ENCODE data around the gene NCCRP1. TPM values are rescaled to one million over a fixed set of nuclear protein-coding genes. Genes with fewer than 3 reads are reported as not detected.

NCCRP1 gene
- total RNA-seq, result not detected in 2 replicates

DNA sequence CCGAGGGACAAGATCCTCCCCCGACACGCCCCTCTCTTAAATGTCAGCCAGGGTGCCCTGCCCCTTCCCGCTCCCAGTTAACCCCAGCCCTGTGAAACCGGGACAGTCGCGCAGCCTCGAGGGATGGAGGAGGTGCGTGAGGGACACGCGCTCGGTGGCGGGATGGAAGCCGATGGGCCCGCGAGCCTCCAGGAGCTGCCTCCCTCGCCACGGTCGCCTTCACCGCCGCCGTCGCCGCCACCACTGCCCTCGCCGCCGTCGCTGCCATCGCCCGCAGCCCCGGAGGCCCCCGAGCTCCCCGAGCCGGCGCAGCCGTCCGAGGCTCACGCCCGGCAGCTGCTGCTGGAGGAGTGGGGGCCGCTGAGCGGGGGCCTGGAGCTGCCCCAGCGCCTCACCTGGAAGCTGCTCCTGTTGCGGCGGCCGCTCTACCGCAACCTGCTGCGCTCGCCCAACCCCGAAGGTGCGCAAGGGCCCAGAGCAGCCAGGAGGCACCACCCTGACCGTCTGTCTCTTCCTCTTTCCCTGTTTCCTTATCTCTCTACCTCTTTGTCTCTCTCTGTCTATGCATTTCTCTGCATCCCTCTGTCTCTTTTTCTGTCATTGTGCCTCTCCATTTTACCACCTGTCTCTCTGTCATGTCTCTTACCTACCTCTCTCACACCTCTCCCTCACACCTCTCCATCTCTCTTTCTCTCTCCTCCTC is at the start of gene NCCRP1:
TSS of gene NCCRP1 (plus strand) at position 105 of the 703 bp plus-strand sequence. CDS start at position 124, 19 bp downstream.

GRCh38 chr19:39203372-39204341 is 6.9 kb downstream of the NCCRP1 start, which contains the start of gene SYCN:
TSS of gene SYCN (minus strand) at chr19:39204263. CDS start at chr19:39204254, 9 bp downstream.

GRCh38 chr19:39244410-39245100 is 47.8 kb downstream of the NCCRP1 start, which contains the start of gene IFNL3:
TSS of gene IFNL3 (minus strand) at chr19:39245006. CDS start at chr19:39244967, 39 bp downstream.

DNA sequence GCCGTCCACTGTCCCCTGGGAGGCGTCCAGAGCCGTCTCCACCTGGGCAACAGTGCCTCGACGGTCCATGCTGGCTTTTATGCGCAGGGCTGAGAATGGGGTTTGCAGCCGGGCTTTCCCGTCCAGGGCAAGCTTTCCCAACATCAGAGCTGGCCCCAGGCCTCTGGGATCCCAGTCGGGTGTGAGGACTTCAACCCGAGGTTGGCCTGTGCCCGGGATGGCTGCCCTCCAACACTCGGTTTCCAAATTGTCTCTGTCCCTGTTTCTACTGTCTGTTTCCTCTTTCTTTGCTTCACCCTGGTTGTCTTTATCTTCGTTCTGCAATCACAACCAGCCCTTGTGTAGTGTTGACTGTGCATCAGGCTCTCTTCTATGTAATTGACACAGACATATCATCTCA is 52.0 kb downstream of the NCCRP1 start, which contains the start of gene IFNL4:
TSS of gene IFNL4 (minus strand) at position 51 of the 400 bp plus-strand sequence.

Other genes with a start within 250 kb of the NCCRP1 start
- gene FBXO17, start 221.2 kb upstream of the NCCRP1 start, total RNA-seq, result 14.8 and 17.7 TPM in 2 replicates
- 0.54 and 0.94 TPM in 2 replicates for gene FBXO27, start 164.4 kb upstream of the NCCRP1 start, total RNA-seq
- gene ACP7, start 112.6 kb upstream of the NCCRP1 start, total RNA-seq, result not detected in 2 replicates
- 7.0 and 9.9 TPM in 2 replicates for gene PAK4, start 71.2 kb upstream of the NCCRP1 start, total RNA-seq
- gene SYCN, start 7.3 kb downstream of the NCCRP1 start, total RNA-seq, result not detected in 2 replicates
- not detected in 2 replicates for gene IFNL3, start 48.0 kb downstream of the NCCRP1 start, total RNA-seq
- not detected in 2 replicates for gene IFNL4, start 51.9 kb downstream of the NCCRP1 start, total RNA-seq
- gene IFNL2, start 71.4 kb downstream of the NCCRP1 start, total RNA-seq, result not detected in 2 replicates
- gene IFNL1, start 99.4 kb downstream of the NCCRP1 start, total RNA-seq, result not detected in 2 replicates
- gene LRFN1, start 123.9 kb downstream of the NCCRP1 start, total RNA-seq, result 0.18 and 0.19 TPM in 2 replicates
- 13.7 and 28.2 TPM in 2 replicates for gene GMFG, start 139.1 kb downstream of the NCCRP1 start, total RNA-seq
- 30.9 and 37.5 TPM in 2 replicates for gene SAMD4B, start 145.5 kb downstream of the NCCRP1 start, total RNA-seq
- gene PAF1, start 194.1 kb downstream of the NCCRP1 start, total RNA-seq, result 35.8 and 45.0 TPM in 2 replicates
- 9.7 and 12.4 TPM in 2 replicates for gene MED29, start 194.4 kb downstream of the NCCRP1 start, total RNA-seq
- 0.27 and 0.56 TPM in 2 replicates for gene ZFP36, start 209.9 kb downstream of the NCCRP1 start, total RNA-seq
- 17.5 and 21.0 TPM in 2 replicates for gene PLEKHG2, start 215.7 kb downstream of the NCCRP1 start, total RNA-seq
- 106 and 208 TPM in 2 replicates for gene RPS16, start 239.0 kb downstream of the NCCRP1 start, total RNA-seq
- gene SUPT5H, start 248.6 kb downstream of the NCCRP1 start, total RNA-seq, result 63.1 and 65.6 TPM in 2 replicates

All from endothelial cell of coronary artery (primary cell).